ENCODE measurements around the gene PRPH. TPM values are rescaled to one million over a fixed set of nuclear protein-coding genes. Genes with fewer than 3 reads are reported as not detected.

Gene PRPH
- total and polyA plus RNA-seq, 9 of the 15 experiments (the other 6 are each of a cell fraction or from before 2014, with no cell fraction given), result 0.27 to 1.9 (median 1.3) TPM; not detected in 1

- TF ChIP-seq MBD2 (IDR thresholded peaks at IDR 0.05; ENCODE audit: borderline replicate concordance, low read depth), result no peak
- no peak for TF ChIP-seq ZNF740 (CRISPR knock-in tag; IDR thresholded peaks at IDR 0.05)
- TF ChIP-seq ZNF740 (tag; IDR thresholded peaks at IDR 0.05), result 0 out of 4 replicates have a peak, but pooled peaks of 1 of the 2 experiments have one; percentile 27
- TF ChIP-seq AFF1 (IDR thresholded peaks at IDR 0.05; ENCODE audit: low read depth in 1 of 2, partially characterized antibody in 2 of 2), result no peak
- TF ChIP-seq ZNF263 (CRISPR knock-in tag; IDR thresholded peaks at IDR 0.05; ENCODE audit: borderline replicate concordance), result peak; percentile 13; the same call in 1 of the 2 replicates
- TF ChIP-seq TFAP4 (CRISPR knock-in tag; IDR thresholded peaks at IDR 0.05; ENCODE audit: borderline replicate concordance), result peak; percentile 59; the same call in 1 of the 2 replicates
- TF ChIP-seq FOXK2 (conservative IDR thresholded peaks at IDR 0.05 in 1 of 2, IDR thresholded peaks at IDR 0.05 in 1 of 2; ENCODE audit: low read depth in 2 of 2), result 0 out of 4 replicates have a peak, but pooled peaks of 1 of the 2 experiments have one; percentile 9
- TF ChIP-seq IRF1 (CRISPR knock-in tag; IDR thresholded peaks at IDR 0.05; ENCODE audit: borderline replicate concordance), result 0 out of 2 replicates have a peak, but pooled peaks have one; percentile 43
- no peak for TF ChIP-seq BRCA1 (IDR thresholded peaks at IDR 0.05)
- no peak for TF ChIP-seq BRCA1 (CRISPR knock-in tag; IDR thresholded peaks at IDR 0.05)
- 0 out of 2 replicates have a peak, but pooled peaks have one; percentile 9 for TF ChIP-seq SMC3 (conservative IDR thresholded peaks at IDR 0.05; ENCODE audit: insufficient read depth, low read depth, low read length)
- no peak for TF ChIP-seq MAFG (tag; conservative IDR thresholded peaks at IDR 0.05)
- TF ChIP-seq E2F6 (IDR thresholded peaks at IDR 0.05; ENCODE audit: borderline replicate concordance in 1 of 2, extremely low read depth in 1 of 2, insufficient read depth in 1 of 2, insufficient read length in 1 of 2, low read depth in 1 of 2, low read length in 1 of 2, poor library complexity in 1 of 2, severe bottlenecking in 1 of 2), result peak in 1 of 2 experiments; percentile 24
- TF ChIP-seq USF1 (CRISPR knock-in tag; IDR thresholded peaks at IDR 0.05), result 0 out of 2 replicates have a peak, but pooled peaks have one; percentile 10
Measured at GRCh38 chr12:49296034-49296835, 1.3 kb downstream of the PRPH start (continued).

Measured in K562 (cell line).